A549 (cell line): ENCODE data around the gene TRIML1. TPM values are rescaled to one million over a fixed set of nuclear protein-coding genes. Genes with fewer than 3 reads are reported as not detected.

ENCODE experiments used
- ATAC-seq, 2 experiments: fragments of 200-7000 bp in 1 of 2; fragments of >200 bp in 1 of 2; cut with Nextera tagmentation in 1 of 2; cut with Tn5 transposase in 1 of 2; 3 replicates each; pipeline versions ENCODE4 v1.8.0 to v1.9.1; 2018 to 2020; ENCODE audit warnings: mild to moderate bottlenecking in 1 of 2, moderate library complexity in 1 of 2
- CTCF ChIA-PET: fragments of 300-600 bp; sonication (Branson Sonifier 250); formaldehyde crosslinking; extraction: SDS; loops from one replicate; lab custom pipeline; 2021; ENCODE audit warnings: antibody characterized with exemption, inconsistent platforms; lab: Yijun Ruan, JAX
- POLR2A ChIA-PET: fragments of 350-600 bp; formaldehyde crosslinking; extraction: SDS; loops from one replicate; lab custom pipeline; 2021; ENCODE audit warnings: antibody characterized with exemption, inconsistent platforms; lab: Yijun Ruan, JAX
- DNase-seq, 2 experiments: peaks; one replicate each; pipeline versions ENCODE4 v3.0.0 to v3.0.0-alpha.2; 2011 to 2016; ENCODE audit warnings: low read depth in 1 of 2, low spot score in 1 of 2
- FAIRE-seq: peaks from 2 replicates; lab custom pipeline; 2011; peaks lifted over from hg19 to GRCh38; lab: Jason Lieb, UNC
- H3K27ac ChIP-seq, 2 experiments: fragments of >200 bp; sonication (Bioruptor Twin); formaldehyde crosslinking; 3 replicates each; pipeline ENCODE4 v1.5.1; 2016 to 2017
- H3K4me1 ChIP-seq: fragments of >200 bp; sonication (Bioruptor Twin); formaldehyde crosslinking; 3 replicates; pipeline ENCODE4 v1.6.1; 2016
- H3K4me2 ChIP-seq: fragments of >200 bp; sonication (Bioruptor Twin); formaldehyde crosslinking; 3 replicates; pipeline ENCODE4 v1.6.1; 2016
- H3K4me3 ChIP-seq: fragments of >200 bp; sonication (Bioruptor Twin); formaldehyde crosslinking; 3 replicates; pipeline ENCODE4 v1.5.1; 2016
- H3K9me3 ChIP-seq: fragments of >200 bp; sonication (Bioruptor Twin); formaldehyde crosslinking; 3 replicates; pipeline ENCODE4 v1.6.1; 2016
- BCL3 ChIP-seq: fragments of >200 bp; sonication (Bioruptor Twin); formaldehyde crosslinking; IDR thresholded peaks from 3 replicates; pipeline ENCODE4 v1.6.1; 2016
- CBX2 ChIP-seq: fragments of 200-600 bp; sonication (generic); IDR thresholded peaks from 2 replicates; pipeline ENCODE4 v1.6.1; 2016; ENCODE audit warnings: low read depth, mild to moderate bottlenecking, borderline replicate concordance
- CBX8 ChIP-seq: fragments of 200-600 bp; sonication (generic); IDR thresholded peaks from 2 replicates; pipeline ENCODE4 v1.6.1; 2016
- CHD2 ChIP-seq: fragments of 150-350 bp; IDR thresholded peaks from 2 replicates; pipeline ENCODE4 v1.6.1; 2014; ENCODE audit warnings: low read length; ENCODE audit not compliant: partially characterized antibody
- CTCF ChIP-seq: fragments of >200 bp; sonication (Bioruptor Twin); formaldehyde crosslinking; IDR thresholded peaks from 3 replicates; pipeline ENCODE4 v1.5.1; 2016
- EP300 ChIP-seq, 2 experiments: fragments of >200 bp; sonication (Bioruptor Twin); formaldehyde crosslinking; IDR thresholded peaks; 2 replicates in 1 of 2; 3 replicates in 1 of 2; pipeline ENCODE4 v1.6.1; 2016 to 2017
- ESRRA ChIP-seq: fragments of 150-350 bp; IDR thresholded peaks from 2 replicates; pipeline ENCODE4 v1.6.1; 2014; ENCODE audit warnings: mild to moderate bottlenecking, low read length, borderline replicate concordance
- FOSB ChIP-seq: fragments of 250-450 bp; sonication (Bioruptor Pico); IDR thresholded peaks from 2 replicates; pipeline ENCODE4 v1.5.0; 2020; ENCODE audit warnings: mild to moderate bottlenecking, moderate library complexity
- HDAC2 ChIP-seq: fragments of 200-600 bp; sonication (generic); IDR thresholded peaks from 2 replicates; pipeline ENCODE4 v1.6.1; 2016
- HES2 ChIP-seq: fragments of >200 bp; sonication (Bioruptor Twin); formaldehyde crosslinking; IDR thresholded peaks from 2 replicates; pipeline ENCODE4 v1.6.1; 2016
- HOXB13 ChIP-seq: fragments of 250-450 bp; sonication (Bioruptor Pico); IDR thresholded peaks from 2 replicates; pipeline ENCODE4 v1.5.0; 2020; ENCODE audit warnings: low read depth, mild to moderate bottlenecking, moderate library complexity
- KDM5A ChIP-seq: fragments of 200-600 bp; sonication (generic); IDR thresholded peaks from 2 replicates; pipeline ENCODE4 v1.6.1; 2016; ENCODE audit warnings: antibody characterized with exemption, mild to moderate bottlenecking
- NFE2L2 ChIP-seq: fragments of 150-350 bp; conservative IDR thresholded peaks from 2 replicates; pipeline ENCODE4 v1.6.1; 2014; ENCODE audit warnings: low read length
- NPAS2 ChIP-seq: fragments of 250-450 bp; sonication (Bioruptor Pico); IDR thresholded peaks from 2 replicates; pipeline ENCODE4 v1.8.0; 2022; ENCODE audit warnings: mild to moderate bottlenecking, moderate library complexity, borderline replicate concordance
- NR3C1 ChIP-seq: fragments of >200 bp; sonication (Bioruptor Twin); formaldehyde crosslinking; IDR thresholded peaks from 3 replicates; pipeline ENCODE4 v1.6.1; 2017
- PHF8 ChIP-seq: fragments of 200-600 bp; sonication (generic); IDR thresholded peaks from 2 replicates; pipeline ENCODE4 v1.6.1; 2016; ENCODE audit warnings: low read depth, mild to moderate bottlenecking, antibody characterized with exemption, moderate library complexity, borderline replicate concordance
- POLR2AphosphoS2 ChIP-seq: conservative IDR thresholded peaks from 2 replicates; pipeline ENCODE4 v1.6.1; 2012; ENCODE audit warnings: low read length, improper control_type of control experiment, inconsistent platforms
- RCOR1 ChIP-seq: fragments of 150-350 bp; IDR thresholded peaks from 2 replicates; pipeline ENCODE4 v1.6.1; 2014; ENCODE audit warnings: antibody characterized with exemption, low read length, low read depth
- TP53 ChIP-seq: fragments of 250-450 bp; sonication (Bioruptor Pico); IDR thresholded peaks from 2 replicates; pipeline ENCODE4 v1.5.0; 2021; ENCODE audit warnings: mild to moderate bottlenecking, moderate library complexity
- USF2 ChIP-seq: fragments of 450-650 bp; IDR thresholded peaks from 2 replicates; pipeline ENCODE4 v1.6.1; 2014; ENCODE audit warnings: antibody characterized with exemption
- WGBS: methylation state at CpG from one replicate; pipeline ENCODE4 v1.1.6; 2017; ENCODE audit errors: missing lambda C conversion rate; 5-methylcytosine and 5-hydroxymethylcytosine counted together
- polyA plus RNA-seq, 4 experiments: library from polyadenylated mRNA; depleted of rRNA in 3 of 4; stranded (reverse); fragments of >200 nt; fragmentation: RNase III in 1 of 4; extraction: RNeasy Plus Mini Kit Qiagen cat#74134 plus additional on column Dnase treatment in 1 of 4; gene quantifications; 2 replicates in 3 of 4; 3 replicates in 1 of 4; pipeline ENCODE4 v1.2.3, GENCODE V29; 2011 to 2017

Gene TRIML1
- polyA plus RNA-seq, 2 of the 4 experiments (the other 2 are of a cell fraction) = not detected

GRCh38 chr4:188132232-188132631, 7.0 kb upstream of the TRIML1 start:
- no peak overlapping the region for H3K4me3 ChIP-seq
- WGBS = 79% methylated on average over 5 of the region's 5 CpGs
- FAIRE-seq (no peak), ATAC-seq (no peak), DNase-seq (no peak)
- no peak overlapping the region for H3K4me2 ChIP-seq
- H3K27ac ChIP-seq = no peak overlapping the region
- POLR2A ChIA-PET = no interaction called here
- CTCF ChIA-PET = no interaction called here
- TF ChIP-seq RCOR1 = no peak
- no peak for TF ChIP-seq HES2
- TF ChIP-seq, all 56 proteins: peak for 0
- Histone ChIP-seq H3K9me3 (no peaks in the 10 kb centered on the region), H3K4me1 (peaks cover 10% of the 10 kb centered on the region)

GRCh38 chr4:188138227-188138626, 1.0 kb upstream of the TRIML1 start:
- 87% methylated on average over 10 of the region's 10 CpGs for WGBS
- FAIRE-seq (no peak), DNase-seq (no peak), ATAC-seq (no peak)
- TF ChIP-seq BCL3 (no peak), KDM5A (no peak), TP53 (no peak)
- no peaks in the 10 kb centered on the region for H3K4me1 ChIP-seq
- no peak overlapping the region for H3K27ac ChIP-seq
- no peak overlapping the region for H3K4me3 ChIP-seq
- H3K4me2 ChIP-seq = no peak overlapping the region
- POLR2A ChIA-PET = no interaction called here
- CTCF ChIA-PET = no interaction called here
- H3K9me3 ChIP-seq = no peaks in the 10 kb centered on the region

GRCh38 chr4:188139671-188140070, 430 bp downstream of the TRIML1 start:
- Histone ChIP-seq H3K4me1 (no peaks in the 10 kb centered on the region), H3K9me3 (no peaks in the 10 kb centered on the region)
- TF ChIP-seq NPAS2 (CRISPR knock-in tag) (no peak), CBX8 (no peak), CTCF (no peak), CBX2 (no peak), ESRRA (no peak), NR3C1 (no peak), PHF8 (no peak), HOXB13 (CRISPR knock-in tag) (no peak), HDAC2 (no peak), USF2 (no peak), NFE2L2 (no peak), BCL3 (no peak), FOSB (no peak), POLR2AphosphoS2 (no peak), CHD2 (no peak), EP300 (IDR thresholded peaks at IDR 0.05) (no peak)
- TF ChIP-seq, all 56 proteins: peak for 0
- Histone ChIP-seq H3K4me2 (no peak overlapping the region), H3K27ac (no peak overlapping the region), H3K4me3 (no peak overlapping the region)
- no peak for FAIRE-seq
- no peak for DNase-seq
- ChIA-PET CTCF (interaction anchor here (0.6 kb wide), 1 partner anchor 51 kb away, joined by 3 read pairs; no protein-coding TSS in a partner anchor), POLR2A (interaction anchor here (0.5 kb wide), 1 partner anchor 602 kb away, joined by 5 read pairs; no protein-coding TSS in a partner anchor)
- no peak for ATAC-seq
- WGBS = 78% methylated on average over 19 of the region's 19 CpGs
